ENCODE results near the gene TMEM247. TPM values are rescaled to one million over a fixed set of nuclear protein-coding genes. Genes with fewer than 3 reads are reported as not detected.
"Not testable (repeated sequence)": the region's sequence is repeated elsewhere in the genome, so short reads cannot be mapped to it uniquely, and the experiment has no call there.

TMEM247 gene
- total RNA-seq, 1 donor from 2014 or later = not detected

DNA sequence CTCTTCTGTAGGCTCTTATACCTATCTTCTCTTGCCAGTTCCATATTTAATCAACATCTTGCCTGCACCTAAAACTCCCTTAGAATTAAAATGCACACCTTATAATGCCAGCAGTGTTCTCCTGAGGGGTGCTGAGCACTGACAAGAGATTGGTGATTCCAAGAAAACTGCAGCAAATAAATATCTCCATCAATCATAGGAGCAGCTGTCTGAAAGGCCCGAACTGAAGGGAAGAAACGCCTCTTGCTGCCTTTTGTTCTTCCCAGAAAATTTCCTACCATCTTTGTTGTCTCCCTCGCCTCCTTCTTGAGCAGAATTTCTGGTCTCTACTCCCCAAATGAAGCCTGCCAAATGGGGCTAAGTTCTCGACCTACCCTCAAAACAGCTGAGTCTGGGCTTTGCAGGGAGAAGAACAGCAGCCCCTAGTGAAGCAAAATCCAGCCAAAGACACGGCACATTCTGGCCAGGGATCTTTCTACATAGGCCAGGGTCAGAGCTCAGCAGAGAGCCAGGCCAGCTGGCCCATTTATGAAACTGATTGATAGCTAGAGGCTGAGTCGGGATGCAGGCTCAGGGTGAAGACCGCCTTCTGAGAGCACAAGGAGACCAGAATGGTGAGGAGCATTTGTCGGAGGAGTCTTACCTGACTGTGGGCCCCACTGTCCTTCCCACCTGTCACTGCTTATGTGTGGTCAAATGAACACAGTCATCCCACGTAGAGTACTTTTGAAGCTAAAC lies 20.4 kb upstream of the TMEM247 start:
- ATAC-seq = peak; percentile 70
- no peak for DNase-seq (ENCODE audit: low spot score)

DNA sequence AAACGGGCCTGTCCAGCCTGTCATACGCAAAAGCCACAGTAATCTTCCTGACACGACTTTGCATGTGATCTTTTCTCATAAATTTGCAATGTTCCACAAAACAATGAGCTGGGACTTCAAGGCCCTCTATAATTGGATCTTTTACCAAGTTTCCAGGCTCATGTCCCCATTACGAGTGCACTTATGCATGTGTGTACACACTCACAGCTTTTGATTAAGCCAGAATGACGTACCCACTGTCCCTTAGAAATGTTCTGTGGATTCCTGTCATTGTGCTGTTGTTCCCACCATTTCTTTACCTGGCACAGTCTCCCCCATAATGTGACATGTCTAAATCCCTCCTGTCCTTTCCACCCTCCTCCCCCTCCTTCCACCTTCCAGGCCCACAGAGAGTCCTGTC lies 19.7 kb upstream of the TMEM247 start:
- no peak for DNase-seq (ENCODE audit: low spot score)
- no peak for ATAC-seq

DNA sequence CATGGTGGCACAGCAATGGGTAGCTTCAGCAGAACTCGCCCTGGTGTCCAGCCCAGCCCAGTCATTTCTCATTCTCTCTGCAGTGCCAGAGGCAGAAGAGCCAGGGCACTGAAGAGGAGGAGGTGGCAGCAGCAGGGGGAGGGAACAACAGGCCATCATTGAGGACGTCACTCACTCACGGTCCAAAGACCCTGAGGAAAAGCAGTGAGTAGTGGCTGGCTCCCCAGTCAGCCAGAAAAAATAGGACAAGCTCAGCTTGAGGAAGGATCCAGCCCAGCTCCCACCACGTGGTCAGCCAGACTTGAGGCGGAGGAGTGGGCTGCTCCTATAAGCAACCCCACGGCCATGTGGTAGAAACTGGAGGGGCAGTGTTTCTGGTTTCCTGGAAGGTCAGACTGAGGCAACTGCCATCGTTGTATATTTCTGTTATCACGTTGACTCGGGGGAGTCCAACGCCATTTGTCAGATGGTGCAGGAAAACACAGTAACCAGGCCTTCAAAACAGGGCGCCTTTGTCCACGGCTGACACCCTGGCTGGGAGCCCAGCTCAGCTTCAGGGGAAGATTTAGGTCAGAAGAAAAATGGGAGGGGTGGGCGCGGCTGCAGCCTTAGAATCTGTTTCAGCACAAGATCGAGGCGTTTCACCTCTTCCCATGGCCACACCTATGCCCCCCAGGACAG lies 19.0 kb upstream of the TMEM247 start:
- peak; percentile 51 for DNase-seq (ENCODE audit: low spot score)
- no peak for ATAC-seq

DNA sequence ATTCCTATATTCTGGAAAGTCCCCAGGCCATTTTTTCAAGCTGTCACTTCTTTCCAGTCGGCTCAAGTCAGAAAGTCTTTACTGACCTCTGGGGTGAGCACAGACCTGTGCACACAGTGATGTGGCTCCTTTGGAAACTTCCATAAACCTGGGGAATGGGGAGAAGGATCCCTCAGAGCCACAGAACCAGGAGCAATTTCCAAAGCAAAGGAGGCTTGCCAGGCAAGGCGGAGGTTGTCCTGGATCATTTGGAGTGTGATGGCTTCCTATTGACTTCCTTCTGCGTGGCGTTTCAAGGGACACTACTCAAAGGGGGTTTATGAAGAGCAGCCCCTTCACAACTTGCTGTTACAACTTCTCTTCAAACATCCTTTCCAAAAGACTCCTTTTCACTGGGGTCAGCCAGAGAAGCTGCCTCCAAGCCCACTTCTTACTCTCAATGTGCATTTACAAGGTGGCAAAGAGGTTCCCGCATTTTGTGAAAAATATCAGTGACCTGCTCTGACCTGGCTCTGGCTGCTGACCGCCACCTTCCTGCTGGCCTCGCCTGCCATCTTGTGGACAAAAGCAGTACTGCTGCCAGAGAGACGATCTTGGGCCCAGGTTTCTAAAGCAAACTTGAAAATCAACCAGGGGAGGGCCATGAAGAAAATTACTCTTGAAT lies 18.2 kb upstream of the TMEM247 start:
- DNase-seq (ENCODE audit: low spot score) (peak; percentile 82), ATAC-seq (peak; percentile 87)

DNA sequence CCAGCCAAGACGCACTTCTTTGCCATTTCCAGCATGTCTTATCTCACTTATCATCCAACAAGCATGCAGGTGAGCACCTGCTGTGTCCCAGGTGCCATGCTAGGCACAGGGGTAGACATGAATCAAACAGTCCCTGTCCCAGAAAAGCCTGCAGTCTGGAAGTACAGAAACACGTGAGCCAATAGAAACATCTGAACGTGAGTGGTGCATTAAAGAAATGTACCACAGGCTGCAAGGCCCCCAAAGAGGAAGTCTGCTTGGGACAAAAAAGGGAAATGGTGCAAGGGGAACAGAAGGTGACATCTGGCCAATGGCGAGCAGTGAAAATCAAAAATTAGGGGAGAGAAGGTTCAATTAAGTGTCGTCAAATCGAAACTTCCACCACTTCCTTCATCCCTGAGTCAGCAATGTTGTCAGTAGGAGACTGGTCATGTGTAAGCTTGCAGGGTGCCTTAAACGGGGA lies 17.6 kb upstream of the TMEM247 start:
- no peak for ATAC-seq
- DNase-seq (ENCODE audit: low spot score) = no peak

GRCh38 chr2:46462936-46463335 lies 16.4 kb upstream of the TMEM247 start:
- ATAC-seq (no peak), DNase-seq (ENCODE audit: low spot score) (no peak)

DNA sequence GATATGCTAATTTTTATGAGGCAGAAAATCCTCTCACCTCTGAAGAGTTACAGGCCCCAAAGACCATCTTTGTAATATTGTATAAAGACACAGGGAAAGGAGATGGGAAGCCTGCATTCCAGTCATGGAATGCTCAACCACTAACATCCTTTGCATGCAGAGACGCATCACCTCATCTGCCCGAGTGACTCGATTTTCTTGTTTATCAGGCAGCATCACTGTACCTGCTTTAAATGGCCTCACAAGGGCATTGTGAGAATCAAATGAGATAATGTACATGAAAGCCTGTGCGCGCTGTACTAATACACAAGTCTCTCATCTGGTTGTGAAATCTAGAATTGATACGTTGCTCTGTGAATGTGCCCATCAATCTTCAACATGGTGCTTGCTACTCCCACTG lies 10.2 kb upstream of the TMEM247 start:
- ATAC-seq = no peak
- no peak for DNase-seq (ENCODE audit: low spot score)

DNA sequence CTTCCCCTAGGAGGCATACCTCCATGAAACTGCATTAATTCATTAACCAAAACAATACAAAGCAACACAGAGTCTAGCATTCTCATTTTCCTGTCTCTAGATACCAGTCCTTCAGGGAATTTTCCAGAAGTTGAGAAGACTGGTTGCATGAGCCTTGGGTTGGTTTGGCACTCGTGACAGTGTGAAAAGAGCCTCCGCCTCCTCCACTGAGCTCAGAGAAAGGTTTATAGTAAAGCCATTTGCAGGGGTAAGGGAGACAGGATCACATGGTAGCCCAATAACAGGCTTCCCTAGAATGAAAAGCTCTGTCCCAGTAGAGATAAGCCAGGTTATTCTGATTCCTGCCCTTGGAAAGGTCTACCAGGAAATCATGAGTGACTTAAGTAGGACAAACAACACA lies 9.7 kb upstream of the TMEM247 start:
- ATAC-seq (no peak), DNase-seq (ENCODE audit: low spot score) (no peak)

- no peak for DNase-seq (ENCODE audit: low spot score)
These were observed 9.2 kb upstream of the TMEM247 start for GRCh38 chr2:46470114-46470628.

GRCh38 chr2:46471019-46471583 lies 8.3 kb upstream of the TMEM247 start:
- ATAC-seq (no peak), DNase-seq (ENCODE audit: low spot score) (no peak)

More at GRCh38 chr2:46470114-46470628, 9.2 kb upstream of the TMEM247 start:
- peak; percentile 29 for ATAC-seq

DNA sequence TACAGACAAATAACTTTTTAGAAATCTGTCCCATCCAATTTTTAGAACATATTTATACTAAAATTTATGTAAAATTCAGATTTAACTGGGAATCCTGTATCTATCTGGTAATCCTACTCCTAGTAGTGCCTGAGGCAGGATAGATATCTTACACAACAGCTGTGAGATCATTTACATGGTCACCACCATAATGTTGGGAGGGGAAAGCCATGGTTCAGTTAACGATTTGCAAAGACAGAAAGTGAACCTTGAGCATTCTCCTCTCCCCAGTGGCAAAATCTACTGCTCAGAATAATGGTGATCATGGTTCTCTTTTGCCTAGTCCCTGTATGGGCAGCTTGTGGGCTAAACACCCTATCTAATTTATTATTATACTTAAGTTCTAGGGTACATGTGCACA lies 7.7 kb upstream of the TMEM247 start:
- no peak for DNase-seq (ENCODE audit: low spot score)
- no peak for ATAC-seq

DNA sequence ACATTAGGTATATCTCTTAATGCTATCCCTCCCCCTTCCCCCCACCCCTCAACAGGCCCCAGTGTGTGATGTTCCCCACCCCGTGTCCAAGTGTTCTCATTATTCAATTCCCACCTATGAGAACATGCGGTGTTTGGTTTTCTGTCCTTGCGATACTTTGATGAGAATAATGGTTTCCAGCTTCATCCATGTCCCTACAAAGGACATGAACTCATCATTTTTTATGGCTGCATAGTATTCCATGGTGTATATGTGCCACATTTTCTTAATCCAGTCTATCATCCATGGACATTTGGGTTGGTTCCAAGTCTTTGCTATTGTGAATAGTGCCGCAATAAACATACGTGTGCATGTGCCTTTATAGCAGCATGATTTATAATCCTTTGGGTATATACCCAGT lies 7.2 kb upstream of the TMEM247 start:
- not testable (repeated sequence) for DNase-seq (ENCODE audit: low spot score); ATAC-seq

DNA sequence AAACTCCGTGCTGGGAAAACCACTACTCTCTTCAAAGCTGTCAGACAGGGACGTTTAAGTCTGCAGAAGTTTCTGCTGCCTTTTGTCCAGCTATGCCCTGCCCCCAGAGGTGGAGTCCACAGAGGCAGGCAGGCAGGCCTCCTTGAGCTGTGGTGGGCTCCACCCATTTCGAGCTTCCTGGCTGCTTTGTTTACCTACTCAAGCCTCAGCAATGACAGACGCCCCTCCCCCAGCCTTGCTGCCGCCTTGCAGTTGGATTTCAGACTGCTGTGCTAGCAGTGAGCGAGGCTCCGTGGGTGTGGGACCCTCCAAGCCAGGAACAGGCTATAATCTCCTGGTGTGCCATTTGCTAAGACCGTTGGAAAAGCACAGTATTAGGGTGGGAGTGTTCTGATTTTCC lies 1.9 kb upstream of the TMEM247 start:
- not testable (repeated sequence) for ATAC-seq; DNase-seq (ENCODE audit: low spot score)

DNA sequence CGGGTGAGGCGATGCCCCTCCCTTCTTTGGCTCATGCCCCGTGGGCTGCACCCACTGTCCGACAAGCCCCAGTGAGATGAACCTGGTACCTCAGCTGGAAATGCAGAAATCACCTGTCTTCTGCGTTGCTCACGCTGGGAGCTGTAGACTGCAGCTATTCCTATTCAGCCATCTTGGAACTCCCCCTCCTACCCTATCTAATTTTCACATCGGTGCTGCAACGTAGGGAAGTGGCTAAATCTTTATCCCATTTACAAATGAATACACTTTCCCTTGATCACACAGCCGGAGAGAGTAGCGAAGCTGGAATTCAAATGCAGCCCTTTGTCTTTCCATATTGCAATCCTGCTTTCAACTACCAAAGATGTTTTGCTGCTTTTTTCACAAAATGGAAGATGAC lies 1.4 kb upstream of the TMEM247 start:
- ATAC-seq = no peak

DNA sequence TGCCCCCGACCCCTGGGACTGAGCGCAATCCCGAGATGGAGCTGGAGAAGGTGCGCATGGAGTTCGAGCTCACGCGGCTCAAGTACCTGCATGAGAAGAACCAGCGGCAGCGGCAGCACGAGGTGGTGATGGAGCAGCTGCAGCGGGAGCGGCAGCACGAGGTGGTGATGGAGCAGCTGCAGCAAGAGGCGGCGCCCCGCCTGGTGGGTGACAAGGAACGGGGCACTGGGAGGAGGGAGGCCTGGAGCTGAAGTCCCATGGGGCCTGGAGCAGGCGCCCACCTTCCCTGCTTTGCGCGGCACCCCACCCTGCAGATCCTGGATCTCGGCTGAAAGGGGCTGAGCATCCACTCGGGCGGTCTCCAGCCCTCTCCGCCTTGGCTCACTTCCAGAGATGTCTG lies 1.2 kb downstream of the TMEM247 start:
- ATAC-seq (no peak), DNase-seq (ENCODE audit: low spot score) (no peak)

More for the DNA sequence above, 1.4 kb upstream of the TMEM247 start:
- DNase-seq (ENCODE audit: low spot score) = no peak

DNA sequence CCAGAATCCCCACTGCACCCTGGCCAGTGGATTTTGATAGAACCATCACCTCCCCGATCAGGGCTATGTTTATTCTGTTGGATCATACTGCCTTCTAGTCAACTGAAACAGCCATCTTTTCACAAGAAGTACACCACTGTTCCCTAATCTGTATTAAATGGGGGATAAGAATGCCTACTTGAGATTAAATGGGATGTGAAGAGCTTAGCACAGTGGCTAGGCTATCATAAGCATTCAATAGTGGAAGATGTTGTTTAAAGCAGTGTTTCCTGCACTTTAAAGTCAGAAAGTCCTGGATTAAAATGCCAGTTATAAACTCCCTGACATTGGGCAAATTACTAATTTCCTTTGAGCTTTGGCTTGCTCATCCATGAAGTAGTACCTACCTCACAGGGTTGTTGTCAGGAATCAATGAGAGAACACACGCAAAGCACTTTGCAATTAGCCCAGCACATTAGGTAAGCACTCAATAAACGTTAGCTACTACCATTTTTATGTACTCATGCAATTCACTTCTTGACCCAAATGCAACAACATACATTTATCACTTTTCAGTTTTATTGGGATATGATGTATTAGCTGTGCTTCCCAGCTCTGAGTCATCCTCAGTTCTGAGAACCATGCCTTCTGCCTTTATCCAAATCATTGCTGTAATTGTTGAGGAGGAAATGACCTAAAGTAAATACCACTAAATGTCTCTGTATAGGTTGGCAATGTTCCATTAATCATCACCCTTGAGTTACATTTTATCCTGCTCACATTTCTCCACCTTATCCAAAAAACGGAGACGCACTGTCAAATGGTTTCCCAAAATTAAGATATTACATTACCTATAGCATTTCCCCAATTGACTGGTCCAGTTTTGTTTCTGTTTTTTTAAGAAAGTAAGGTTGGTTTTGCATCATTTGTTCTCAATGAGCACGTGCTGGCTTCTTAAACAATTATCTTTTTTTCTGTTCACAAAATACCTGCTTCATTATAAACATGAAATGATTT lies 2.1 kb downstream of the TMEM247 start:
- no peak for ATAC-seq

GRCh38 chr2:46482490-46482889 lies 3.1 kb downstream of the TMEM247 start:
- ATAC-seq = no peak
- DNase-seq (ENCODE audit: low spot score) = no peak

More for the DNA sequence above, 2.1 kb downstream of the TMEM247 start:
- no peak for DNase-seq (ENCODE audit: low spot score)

DNA sequence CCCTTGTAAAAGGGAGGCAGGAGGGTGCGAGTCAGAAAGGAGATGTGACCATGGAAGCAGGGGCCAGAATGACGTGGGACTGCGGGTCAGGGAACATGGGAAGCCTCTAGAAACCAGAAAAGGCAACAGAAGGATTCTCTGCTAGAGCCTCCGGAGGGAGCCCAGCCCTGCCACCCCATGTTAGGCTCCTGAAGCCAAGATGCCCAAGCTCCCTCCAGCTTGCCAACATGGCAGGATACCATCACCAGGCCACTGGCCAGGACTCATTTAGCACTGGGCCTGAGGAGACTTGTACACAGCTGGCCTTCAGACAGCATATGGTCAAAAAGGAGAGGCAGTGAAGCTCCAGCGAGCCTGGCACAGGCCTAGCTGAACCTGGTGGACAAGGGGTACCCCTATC lies 5.6 kb downstream of the TMEM247 start:
- no peak for ATAC-seq
- no peak for DNase-seq (ENCODE audit: low spot score)

DNA sequence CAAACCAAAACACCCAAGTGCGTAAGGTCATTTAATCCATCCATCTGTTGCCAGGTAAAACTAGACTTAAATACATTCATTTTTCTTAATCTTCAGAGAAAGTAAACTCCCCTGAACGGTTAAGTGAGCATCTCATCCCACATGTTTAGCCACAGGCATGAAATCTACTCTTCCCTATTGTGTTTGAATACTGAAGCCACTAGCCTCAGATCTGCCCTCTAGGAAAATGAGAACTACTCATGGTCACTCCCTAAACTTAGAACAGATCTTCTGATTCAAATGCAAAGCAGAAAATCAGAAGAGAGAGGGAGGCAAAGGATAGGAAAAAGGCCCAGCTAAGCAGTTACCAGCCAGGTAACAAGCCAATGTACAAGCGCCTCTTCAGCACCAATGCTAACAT lies 7.1 kb downstream of the TMEM247 start:
- DNase-seq (ENCODE audit: low spot score) = no peak
- ATAC-seq = no peak
